GM10248 (cell line): ENCODE data around the gene MAP2K6.

ENCODE experiments used
- CTCF ChIA-PET: fragments of 300-600 bp; sonication (Branson Sonifier 250); formaldehyde crosslinking; extraction: SDS; loops from one replicate; lab custom pipeline; 2021; ENCODE audit warnings: antibody characterized with exemption; lab: Yijun Ruan, JAX
- POLR2A ChIA-PET: fragments of 350-650 bp; sonication (Branson Sonifier 250); formaldehyde crosslinking; extraction: SDS; loops from one replicate; lab custom pipeline; 2020; ENCODE audit warnings: antibody characterized with exemption; lab: Yijun Ruan, JAX
- DNase-seq: peaks from one replicate; pipeline ENCODE4 v3.0.0; 2012; ENCODE audit errors: extremely low spot score
- TF ChIP-seq, protein P1 (sequence below): IDR thresholded peaks from 2 replicates; pipeline ENCODE4 v1.5.1; 2012; ENCODE audit warnings: mild to moderate bottlenecking, low read depth; ENCODE audit errors: extremely low read depth, missing control alignments, control extremely low read depth

Gene MAP2K6

DNA sequence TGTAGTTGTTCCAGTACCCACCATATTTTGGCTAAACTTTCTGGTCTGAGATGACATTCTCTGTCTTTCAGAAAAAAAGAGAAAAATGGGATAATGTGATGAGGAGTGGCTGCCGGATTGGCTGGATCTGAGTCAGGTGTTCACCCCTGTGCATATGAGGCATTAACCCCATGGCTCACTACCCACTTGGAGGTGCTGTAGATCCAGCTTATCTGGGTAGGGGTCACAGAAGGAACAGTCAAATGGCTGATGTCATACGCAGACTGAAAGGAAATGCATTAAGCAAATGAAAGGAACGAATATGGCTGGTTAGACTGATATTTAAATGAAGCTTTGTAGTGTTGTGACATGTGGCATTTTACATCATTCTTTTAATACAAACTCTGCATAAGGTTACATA, 17.3 kb downstream of the MAP2K6 start:
- no peak for DNase-seq
- POLR2A ChIA-PET, result no interaction called here
- TF ChIP-seq, protein P1, sequence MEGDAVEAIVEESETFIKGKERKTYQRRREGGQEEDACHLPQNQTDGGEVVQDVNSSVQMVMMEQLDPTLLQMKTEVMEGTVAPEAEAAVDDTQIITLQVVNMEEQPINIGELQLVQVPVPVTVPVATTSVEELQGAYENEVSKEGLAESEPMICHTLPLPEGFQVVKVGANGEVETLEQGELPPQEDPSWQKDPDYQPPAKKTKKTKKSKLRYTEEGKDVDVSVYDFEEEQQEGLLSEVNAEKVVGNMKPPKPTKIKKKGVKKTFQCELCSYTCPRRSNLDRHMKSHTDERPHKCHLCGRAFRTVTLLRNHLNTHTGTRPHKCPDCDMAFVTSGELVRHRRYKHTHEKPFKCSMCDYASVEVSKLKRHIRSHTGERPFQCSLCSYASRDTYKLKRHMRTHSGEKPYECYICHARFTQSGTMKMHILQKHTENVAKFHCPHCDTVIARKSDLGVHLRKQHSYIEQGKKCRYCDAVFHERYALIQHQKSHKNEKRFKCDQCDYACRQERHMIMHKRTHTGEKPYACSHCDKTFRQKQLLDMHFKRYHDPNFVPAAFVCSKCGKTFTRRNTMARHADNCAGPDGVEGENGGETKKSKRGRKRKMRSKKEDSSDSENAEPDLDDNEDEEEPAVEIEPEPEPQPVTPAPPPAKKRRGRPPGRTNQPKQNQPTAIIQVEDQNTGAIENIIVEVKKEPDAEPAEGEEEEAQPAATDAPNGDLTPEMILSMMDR, result no peak
- CTCF ChIA-PET, result interaction anchor here (1.4 to 2.1 kb wide), 6 partner anchors 11 to 91 kb away, joined by 3 to 8 read pairs (median 5); no protein-coding TSS in a partner anchor

DNA sequence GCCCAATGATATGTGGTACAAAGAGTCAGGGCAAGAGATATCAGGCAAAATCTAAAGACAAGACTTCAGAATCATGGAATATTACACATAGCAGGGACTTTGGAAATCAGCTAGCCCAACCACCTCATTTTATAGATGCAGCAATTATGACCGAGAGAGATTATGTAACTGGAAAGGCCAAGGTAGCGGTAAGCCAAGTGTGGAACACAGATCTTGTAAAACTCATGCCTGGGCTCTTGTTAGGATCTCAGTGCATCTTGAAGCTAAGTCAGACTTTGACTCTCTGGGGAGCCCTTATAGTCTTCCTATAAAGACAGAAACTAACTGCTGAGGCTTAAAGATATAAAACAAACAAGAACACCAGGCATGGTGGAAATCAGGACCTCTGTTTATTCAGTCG, 18.6 kb downstream of the MAP2K6 start:
- no peak for DNase-seq
- TF ChIP-seq, protein P1, result no peak
- ChIA-PET CTCF (interaction anchor here (1.4 to 2.1 kb wide), 2 partner anchors 12 to 18 kb away, joined by 3 to 6 read pairs; no protein-coding TSS in a partner anchor), POLR2A (no interaction called here)

DNA sequence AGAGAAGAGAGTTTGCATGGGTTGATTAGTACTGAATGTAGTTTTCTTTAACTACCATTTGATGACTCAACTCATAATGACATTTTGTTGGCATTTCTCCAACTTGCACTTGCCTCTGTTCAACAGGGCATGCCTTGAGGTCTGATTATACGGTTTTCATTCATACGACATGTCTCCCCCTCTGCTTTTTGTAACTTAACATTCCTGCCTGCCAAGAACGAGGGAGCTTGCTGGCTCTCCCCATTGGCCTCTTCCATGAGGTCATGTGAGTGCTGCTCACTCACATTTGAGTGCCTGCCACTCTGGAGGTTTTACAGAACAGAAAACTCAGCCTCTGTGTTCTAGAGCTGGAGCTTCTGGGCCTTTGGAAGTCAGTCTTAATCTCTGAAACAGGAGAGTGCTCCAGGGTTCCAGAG, 19.7 kb downstream of the MAP2K6 start:
- DNase-seq, result no peak
- TF ChIP-seq, protein P1, result no peak
- CTCF ChIA-PET, result interaction anchor here (1.0 kb wide), 1 partner anchor 20 kb away, joined by 3 read pairs; no protein-coding TSS in a partner anchor
- POLR2A ChIA-PET, result no interaction called here

DNA sequence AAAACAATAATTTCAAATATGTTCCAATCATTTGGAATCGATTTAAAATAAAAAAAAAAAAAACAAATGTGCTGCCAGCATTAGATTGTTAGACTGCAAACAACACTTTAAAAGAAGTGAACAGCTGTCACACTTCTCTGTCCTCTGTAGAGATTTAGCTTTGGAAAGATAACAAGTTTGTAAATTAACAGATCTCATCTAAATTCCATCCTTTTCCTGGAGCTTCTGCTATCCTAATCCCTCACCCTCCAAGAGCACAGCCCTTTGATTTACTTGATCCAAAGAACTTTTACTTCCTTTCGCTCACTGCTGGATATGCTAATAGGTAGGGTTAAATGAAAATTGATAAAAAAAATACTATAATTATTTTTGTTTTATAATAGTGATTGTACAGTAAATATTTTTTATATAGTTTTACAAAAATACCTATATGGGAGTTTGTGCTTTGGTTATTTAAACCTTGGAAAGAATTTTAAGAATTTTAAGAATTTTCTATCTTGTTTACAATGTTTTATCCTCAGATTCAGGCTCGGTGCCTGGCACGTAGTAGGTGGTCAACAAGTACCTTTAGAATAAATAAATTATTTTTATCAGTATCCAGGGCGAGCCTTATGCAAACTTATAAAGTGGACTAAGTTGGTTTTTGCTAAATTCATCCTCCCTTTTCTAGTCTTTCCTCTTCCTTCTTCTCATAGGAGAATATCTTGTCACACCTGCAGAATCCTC, 21.6 kb downstream of the MAP2K6 start:
- no peak for DNase-seq
- TF ChIP-seq, protein P1, result no peak
- ChIA-PET POLR2A (no interaction called here), CTCF (interaction anchor here (2.4 kb wide), 1 partner anchor 16 kb away, joined by 7 read pairs; no protein-coding TSS in a partner anchor)

DNA sequence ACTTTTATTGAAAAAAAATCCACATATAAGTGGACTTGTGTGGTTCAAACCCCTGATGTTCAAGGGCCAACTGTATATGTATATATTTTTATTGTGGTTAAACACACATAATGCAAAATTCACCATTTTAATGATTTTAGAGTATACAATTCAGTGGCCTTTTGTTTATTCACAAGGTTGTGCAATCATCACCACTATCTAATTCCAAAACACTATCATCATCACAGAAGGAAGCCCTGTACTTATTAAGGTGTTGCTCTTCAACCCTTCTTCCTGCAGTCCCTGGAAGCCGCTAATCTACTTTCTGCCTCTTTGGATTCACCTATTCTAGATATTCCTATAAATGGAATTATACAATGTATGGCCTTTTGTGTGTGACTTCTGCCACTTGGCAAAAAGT, 23.0 kb downstream of the MAP2K6 start:
- DNase-seq, result no peak
- ChIA-PET POLR2A (no interaction called here), CTCF (interaction anchor here (1.3 to 2.4 kb wide), 3 partner anchors 9 to 23 kb away, joined by 4 to 7 read pairs (median 6); no protein-coding TSS in a partner anchor)
- TF ChIP-seq, protein P1, result no peak

DNA sequence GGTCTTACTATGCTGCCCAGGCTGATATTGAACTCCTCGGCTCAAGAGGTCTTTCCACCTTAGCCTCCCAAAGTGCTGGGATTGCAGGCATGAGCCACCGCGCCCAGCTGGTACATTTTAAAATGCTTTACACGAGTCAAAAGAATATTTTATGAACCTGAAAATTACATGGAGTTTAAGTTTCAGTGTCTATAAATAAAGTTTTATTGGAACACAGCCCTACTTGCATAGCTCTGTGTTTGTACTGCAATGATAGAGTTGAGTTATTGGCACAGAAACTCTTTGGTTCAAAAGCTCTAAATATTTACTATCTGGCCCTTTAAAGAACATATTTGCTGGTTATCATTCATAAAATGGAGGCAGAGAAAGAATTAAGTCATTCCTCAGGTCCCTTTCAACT, 24.3 kb downstream of the MAP2K6 start:
- POLR2A ChIA-PET, result no interaction called here
- CTCF ChIA-PET, result interaction anchor here (0.9 to 1.7 kb wide), 3 partner anchors 8 to 22 kb away, joined by 3 to 6 read pairs (median 4); no protein-coding TSS in a partner anchor
- TF ChIP-seq, protein P1, result no peak
- DNase-seq, result no peak
